HG02763 (cell line): ENCODE results near the gene CDK3.

Experiments
- ATAC-seq: cut with Tn5 transposase; IDR thresholded peaks from one replicate; pipeline ENCODE4 v1.9.1; 2021; ENCODE audit warnings: mild to moderate bottlenecking, moderate library complexity; ENCODE audit not compliant: unreplicated experiment

CDK3 gene

DNA sequence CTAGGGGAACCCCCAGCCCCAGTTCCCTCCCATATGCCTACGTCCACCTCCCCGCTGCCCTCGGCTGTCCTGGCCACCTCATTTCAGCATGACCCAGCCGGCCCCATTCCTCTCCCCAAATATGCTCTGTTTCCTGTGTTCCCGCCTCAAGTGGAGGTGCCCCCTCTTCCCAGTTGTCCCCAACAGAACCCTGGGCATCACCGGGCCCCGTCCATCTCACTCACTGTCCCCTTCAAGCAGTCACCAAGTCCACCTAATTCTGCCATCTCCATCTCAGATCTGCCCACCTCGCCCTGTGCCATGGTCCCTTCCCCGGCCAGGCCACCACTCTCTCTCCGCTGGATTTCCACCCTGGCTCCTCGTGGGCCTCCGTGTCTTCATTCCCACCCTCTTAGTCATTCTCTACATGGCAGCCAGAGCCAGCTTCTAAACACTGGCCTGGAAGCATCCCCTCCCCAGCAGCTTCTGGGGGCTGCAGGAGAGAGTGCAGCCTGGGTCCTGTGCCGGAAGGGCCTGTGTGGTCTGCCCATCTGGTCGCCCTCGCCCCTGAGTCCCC is 12.8 kb downstream of the CDK3 start:
- no peak for ATAC-seq

DNA sequence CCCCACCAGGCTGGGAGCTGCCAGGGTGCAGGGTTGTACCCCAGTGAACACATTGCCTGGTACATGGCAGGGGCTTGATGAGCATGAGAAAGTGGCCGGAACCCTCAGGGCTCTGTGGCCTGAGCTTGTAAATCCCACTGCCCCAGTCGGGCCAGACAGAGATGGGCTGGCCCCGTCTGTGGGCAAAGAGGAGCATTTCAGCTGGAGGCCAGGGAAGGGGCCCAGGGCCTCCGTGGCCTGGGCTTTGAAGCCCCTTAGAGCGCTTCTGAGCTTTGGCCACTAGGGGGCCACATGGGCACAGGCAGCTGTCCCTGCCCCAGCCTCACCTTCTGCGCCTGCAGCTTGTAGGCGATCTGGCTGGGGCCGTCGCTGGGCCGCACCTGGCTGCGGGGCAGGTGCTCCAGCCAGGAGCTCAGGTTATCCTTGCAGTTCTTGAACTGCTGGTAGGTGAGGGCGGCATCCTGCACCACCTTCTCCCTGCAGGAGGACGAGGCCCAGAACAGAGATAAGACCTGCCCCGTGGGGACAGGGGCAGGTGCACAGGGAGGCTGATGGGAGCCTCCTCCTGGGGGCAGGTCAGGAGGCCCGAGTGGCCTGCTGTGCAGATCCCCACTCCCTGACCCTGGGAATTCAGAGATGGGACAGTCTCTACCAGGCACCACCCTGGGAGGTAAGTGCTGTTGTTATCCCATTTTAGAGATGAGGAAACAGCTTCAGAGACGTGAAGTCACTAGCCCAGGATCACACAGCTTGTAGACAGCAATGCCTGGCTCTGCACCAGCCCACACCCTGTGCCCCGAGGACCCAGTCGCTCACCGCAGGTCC is 13.7 kb downstream of the CDK3 start:
- ATAC-seq, result no peak

DNA sequence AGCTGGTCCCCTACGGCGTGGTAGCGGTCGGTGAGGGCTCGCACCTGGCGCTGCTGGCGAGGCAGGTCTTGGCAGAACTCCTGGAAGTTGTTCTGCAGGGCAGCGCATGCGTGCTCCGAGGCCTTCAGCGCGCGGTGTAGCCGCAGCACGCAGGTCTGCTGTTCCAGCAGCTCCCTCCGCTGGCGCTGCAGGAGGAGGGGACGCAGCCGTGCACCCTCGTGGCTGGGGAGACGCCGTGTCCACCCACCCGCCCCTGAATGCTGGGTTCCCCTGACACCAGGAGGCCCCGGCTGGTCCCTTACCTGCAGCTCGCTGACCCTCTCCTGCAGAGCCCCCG is 14.2 kb downstream of the CDK3 start:
- ATAC-seq, result no peak

DNA sequence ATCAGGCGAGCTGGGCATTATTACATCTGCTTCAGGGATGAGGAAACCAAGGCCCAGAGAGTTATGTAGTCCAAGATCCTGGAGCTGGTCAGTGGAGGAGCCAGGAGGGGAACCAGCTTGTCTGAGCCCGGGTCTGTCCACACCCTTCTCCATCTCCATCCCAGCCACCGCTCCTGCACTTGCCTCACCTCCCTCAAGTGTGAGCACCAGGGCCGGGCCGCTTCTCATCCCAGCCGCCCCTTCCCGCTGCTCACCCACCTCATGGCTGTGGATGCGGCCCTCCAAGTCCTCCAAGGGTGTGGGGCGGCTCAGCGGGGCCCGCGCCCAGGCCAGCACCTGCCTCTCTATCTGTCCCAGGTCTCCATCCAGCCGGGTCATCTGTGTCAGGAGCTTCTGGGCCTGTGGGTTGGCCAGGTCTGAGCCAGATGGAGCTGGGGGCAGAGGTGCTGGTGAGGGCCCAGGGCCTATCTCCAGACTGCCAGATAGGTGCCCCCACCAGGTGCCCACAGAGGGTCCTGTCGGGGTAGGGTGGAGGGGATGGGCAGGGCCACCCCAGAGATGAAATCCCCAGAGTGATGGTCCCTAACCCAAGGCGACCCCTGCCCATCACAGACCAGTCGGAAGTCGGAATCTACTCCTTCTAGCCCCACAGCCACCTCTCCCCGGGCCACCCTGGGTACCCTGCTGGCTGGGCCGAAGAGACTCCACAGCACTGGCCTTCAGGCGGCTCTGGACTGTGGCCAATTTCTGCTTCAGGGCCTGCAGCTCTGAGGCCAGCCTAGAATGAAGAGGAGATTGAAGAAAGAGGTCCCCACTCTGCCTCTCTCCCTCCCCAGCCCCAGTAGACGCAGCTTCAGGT is 17.1 kb downstream of the CDK3 start:
- ATAC-seq, result no peak

DNA sequence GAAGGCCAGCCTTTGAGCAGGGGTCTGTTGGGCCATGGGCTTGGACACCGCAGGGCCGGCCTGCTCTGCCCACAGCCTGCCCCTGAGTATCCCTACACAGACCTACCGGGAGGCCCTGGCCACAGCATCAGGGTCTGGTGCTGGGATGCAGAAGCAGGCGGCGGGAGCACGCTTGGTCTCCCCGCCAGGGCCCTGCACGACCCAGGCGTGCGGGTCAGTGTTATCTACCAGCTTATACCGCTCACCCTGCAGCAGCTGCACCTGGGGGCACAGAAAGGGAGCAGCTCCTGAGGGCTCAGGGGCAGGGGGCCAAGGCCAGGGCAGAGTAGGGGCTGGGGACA is 17.7 kb downstream of the CDK3 start:
- no peak for ATAC-seq

DNA sequence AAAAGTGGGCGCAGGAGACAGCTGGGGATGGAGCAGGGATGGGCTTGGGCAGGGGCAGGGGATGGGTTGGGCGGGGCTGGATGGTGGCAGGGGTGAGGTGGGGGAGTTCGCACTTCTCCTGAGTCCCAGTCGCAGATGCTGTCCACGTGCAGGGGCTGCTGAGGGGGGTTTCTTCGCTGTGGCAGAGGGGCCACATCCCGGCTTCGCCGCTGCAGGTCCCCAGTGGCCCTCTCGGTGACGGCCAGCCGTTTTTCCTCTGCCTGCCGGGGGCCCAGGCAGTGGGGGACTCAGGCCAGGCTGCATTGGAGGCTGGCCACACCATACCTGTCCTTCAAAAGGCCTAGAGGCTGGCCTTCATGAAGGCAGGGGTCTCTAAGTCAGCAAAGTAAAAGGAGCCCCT is 18.1 kb downstream of the CDK3 start:
- no peak for ATAC-seq

DNA sequence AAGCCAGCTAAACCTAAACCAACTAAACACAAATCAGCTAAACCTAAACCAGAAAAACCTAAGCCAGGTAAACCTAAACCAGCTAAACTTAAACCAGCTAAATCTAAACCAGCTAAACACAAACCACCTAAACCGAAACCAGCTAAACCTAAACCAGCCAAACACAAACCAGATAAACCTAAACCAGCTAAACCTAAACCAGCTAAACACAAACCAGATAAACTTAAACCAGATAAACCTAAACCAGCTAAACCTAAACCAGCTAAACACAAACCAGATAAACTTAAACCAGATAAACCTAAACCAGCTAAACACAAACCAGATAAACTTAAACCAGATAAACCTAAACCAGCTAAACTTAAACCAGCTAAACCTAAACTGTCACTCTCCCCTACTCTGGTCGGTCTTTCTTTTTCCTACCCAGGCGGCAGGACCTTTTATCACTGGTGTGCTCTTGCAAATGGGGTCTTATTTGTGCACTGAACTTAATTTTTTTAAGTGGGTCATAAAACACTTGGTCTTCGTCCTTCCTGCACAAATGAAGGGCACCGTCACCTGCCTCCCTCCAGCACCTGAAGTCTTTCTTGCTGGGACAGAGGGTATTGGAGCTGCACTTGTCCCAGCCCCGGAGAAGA is 19.3 kb downstream of the CDK3 start:
- no peak for ATAC-seq

DNA sequence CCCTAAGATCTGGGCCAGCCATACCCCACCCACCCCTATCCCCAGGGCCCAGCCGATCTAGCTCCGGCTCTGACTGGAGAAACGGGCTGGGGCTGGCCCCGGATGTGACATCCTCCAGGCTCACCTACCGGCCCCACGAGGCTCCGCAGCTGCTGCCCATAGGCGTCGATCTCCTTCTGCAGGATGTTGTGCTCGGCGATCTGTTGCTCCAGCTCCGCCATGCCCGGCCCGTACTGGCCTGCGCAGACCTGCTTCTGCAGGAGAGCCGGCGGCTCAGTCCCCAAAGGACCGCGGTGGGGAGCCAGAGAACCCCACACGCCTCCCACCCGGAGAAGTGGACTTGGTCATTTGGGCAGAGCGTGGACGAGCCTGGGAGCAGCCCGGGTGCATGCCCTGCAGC is 21.6 kb downstream of the CDK3 start:
- ATAC-seq, result no peak

DNA sequence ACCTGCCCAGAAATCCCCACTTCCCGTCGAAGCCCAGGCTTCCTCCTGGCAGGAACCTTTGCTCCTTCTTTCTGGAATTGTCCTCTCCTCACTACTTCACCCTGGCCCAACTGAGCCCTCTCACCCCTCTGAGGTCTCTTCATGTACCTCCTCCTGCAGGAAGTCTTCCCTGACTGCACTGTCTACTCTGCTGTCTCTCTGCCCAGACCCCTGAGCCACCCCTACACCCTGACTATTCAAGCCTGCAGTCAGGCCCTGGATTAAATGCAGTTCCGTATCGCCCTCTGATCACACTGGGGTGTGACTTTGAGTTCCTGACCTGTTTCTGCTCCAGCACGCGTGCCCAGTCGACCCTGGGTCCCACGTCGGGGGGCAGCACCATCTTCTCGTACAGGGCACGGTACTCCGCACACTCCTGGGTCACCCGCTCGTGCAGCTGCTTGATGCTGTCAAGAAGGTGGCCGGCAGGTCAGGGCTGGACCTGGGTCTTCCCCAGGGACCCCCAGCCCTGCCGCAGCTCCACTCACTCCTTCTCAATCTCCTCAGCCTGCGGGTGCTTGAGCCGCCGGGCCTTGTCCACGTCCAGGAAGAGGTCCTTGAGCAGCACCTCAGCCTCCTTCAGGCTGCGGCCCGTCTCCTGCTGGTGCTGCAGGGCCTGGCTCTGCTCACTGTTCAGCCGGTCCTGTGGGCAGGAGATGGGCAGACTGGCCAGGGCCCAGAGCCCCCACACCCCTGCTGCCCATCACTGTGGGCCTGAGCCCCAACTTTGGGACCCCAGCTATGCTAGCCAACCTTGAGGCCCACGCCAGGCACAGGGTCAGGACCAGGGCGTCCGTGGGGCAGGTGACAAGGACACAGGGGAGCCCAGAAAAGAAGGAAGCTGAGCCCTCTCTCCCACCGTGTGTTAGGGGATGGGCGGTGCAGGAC is 22.6 kb downstream of the CDK3 start:
- no peak for ATAC-seq

DNA sequence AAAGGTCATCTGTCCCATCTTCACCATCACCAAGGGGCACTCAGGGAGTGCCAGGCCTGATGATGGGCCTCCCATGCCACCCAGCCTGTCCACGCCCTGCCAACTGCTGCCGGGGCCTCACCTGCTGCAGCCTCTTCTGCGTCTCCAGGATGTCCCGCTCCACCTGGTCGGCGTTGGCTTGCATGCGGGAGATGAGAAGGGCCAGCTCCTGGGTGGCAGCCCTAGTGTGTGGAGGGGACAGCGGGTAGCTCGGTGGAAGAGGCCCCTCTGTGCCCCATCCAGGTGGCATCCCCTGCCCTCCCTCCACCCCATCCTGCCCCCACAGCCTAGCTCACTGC is 23.2 kb downstream of the CDK3 start:
- no peak for ATAC-seq

DNA sequence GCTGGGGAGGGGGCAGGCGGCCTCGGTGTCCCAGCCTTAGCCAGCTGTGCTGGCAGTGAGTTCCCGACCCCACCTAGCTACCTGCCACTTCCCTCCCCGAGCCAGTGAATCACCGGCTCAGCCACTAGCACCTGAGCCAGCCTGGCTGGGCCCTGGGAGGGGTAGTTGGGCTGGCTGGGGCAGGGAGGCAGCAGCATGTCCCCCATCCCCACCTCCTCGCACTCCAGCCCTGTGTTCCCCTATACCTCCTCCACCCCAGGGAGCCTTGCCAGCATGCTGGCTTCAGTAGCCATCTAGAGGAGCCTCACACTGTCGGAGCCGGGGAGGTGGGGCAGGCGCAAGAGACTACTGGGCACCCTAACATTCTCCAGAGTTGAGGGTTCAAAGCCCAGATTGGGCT is 23.7 kb downstream of the CDK3 start:
- ATAC-seq, result no peak

DNA sequence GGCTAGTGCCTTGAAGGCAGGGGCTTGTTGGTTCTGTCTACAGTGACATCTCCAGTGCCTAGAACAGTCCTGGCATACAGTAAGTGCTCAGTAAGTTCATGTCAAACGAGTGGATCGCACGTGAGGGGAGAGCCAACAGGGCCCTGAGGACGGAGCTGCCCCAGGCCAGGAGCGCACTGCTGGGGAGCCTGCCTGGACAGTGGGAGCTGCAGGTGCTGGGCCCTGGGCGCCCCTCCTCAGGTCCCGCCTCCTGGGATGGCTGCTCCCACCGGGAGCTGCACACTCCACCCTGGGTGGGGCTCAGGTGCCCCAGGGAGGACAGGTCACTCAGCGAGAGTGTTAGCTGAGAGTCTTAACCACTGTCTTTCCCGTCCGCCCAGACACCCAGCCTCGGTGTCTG is 24.6 kb downstream of the CDK3 start:
- ATAC-seq, result no peak

DNA sequence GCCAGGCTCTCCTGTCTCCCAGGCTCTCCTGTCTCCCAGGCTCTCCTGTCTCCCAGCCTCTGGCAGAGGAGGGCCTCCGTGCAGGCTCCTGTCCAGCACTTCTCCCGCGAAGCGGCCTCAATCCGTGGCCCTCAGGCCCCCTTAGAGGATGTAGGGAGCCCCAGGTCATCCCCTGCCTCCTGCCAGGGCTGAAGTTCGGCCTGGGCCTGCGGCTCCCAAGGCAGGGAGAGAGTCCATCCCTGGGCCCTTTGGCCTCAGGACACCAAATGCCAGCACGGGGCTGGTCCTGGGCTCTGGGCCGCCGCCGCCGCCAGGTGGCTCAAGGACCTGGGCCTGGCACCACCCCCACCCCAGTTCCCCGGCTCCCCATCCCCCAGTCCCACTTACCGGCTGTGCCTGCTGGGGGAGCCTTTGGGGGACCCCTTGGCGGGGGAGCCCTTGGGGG is 26.1 kb downstream of the CDK3 start:
- ATAC-seq, result no peak

DNA sequence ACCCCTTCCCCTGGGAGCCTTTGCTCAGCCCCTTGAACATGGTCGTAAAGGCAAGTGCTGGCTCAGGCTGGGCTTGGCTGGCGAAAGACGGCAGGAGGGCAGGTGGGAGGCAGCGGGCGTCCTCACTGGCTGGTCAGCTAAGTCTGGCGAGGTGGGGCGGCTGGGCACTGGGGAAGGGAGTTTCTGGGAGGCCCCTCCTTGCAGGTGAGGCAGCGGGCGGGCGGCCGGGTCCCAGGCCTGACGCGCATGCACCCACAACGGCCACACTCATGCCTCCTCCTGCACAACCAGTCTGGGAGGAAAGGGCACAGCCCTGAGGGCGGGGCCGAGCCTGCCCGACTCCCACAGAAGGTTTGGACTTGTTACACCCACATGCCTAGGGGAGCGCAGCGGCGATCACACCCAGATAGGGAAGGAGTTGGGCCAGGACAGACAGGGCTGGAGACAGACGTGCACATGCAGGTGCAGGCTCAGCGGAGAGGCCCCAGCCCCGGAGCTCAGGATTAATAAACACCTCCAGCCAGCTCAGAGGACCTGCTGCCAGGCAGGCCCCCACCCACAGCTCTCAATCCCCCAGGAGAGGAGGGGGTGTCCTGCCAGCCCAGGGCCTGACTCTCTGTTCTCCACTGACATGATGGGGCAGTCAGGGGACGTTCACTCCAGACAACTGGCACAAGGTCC is 26.6 kb downstream of the CDK3 start, which contains the start of gene EVPL:
Gene EVPL (minus strand): TSS at position 148 of the 681 bp plus-strand sequence. CDS start 108 bp downstream, at position 40.
- ATAC-seq, result no peak

DNA sequence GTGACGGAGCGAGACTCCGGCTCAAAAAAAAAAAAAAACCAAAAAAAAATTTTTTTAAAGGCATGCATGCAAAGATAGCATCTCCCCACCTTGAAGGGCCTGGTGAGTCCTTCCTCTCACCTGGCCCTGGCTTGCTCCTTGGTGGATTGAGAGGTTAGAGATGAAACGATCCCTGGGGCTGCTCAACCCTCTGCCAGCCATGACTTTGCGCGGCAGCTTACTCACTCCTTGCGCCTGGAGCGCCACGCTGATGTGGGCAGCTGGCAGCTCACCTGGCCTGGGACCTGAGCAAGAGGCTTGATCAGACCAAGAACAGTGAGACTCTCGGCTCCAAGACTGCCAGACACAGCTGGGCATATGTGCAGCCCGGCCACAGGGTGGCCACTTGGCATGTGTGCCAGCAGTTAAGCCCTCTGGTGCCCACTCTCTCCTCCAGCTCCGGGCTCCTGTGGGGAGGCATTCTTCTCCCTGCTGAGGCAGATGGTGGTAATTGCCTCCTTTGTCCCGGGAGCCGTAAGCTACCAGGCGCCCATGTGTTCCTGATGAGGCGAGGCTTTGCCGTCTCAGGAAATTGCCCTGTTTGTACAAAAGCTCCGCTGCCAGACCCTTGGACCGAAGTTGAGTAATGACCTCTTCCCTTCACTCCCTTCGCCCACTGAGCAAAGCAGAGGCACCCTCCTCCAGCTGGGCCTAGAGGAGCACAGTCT is 31.6 kb downstream of the CDK3 start:
- no peak for ATAC-seq

DNA sequence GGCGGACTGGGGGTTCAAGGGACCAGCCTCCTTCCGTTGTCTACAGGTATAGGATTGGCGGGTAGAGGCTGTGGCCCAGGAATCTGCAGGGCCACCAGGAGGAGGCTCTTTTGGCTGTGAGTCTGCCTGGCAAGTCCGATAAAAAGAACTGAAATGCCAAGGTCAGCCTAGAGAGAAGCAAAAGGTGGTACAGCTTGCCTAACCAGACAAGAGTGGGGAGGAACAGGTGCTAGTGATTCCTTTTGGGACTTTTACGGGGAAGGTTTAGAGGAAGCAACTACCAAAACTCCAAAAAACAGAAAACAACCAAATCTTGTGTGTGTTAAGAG is 32.1 kb downstream of the CDK3 start:
- ATAC-seq, result no peak

DNA sequence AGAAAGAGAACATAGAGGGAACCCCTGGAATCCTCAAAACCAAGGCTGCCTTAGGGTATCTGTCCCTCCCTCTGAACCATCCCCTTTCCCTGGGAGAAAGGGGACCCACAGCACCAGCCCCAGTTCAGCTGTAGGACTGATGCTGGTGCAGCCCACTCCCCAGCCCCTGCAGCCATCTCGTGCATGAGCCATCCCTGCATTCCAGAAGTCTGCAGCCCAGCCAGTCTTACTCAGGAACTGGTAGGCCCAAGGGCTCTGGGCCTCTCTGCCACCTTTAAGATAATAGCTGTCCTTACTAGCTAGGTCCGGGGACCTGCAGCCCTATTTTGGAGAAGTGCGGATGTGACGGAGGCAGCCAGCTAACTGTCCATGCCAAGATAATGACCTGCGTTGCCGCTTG is 32.5 kb downstream of the CDK3 start:
- no peak for ATAC-seq

DNA sequence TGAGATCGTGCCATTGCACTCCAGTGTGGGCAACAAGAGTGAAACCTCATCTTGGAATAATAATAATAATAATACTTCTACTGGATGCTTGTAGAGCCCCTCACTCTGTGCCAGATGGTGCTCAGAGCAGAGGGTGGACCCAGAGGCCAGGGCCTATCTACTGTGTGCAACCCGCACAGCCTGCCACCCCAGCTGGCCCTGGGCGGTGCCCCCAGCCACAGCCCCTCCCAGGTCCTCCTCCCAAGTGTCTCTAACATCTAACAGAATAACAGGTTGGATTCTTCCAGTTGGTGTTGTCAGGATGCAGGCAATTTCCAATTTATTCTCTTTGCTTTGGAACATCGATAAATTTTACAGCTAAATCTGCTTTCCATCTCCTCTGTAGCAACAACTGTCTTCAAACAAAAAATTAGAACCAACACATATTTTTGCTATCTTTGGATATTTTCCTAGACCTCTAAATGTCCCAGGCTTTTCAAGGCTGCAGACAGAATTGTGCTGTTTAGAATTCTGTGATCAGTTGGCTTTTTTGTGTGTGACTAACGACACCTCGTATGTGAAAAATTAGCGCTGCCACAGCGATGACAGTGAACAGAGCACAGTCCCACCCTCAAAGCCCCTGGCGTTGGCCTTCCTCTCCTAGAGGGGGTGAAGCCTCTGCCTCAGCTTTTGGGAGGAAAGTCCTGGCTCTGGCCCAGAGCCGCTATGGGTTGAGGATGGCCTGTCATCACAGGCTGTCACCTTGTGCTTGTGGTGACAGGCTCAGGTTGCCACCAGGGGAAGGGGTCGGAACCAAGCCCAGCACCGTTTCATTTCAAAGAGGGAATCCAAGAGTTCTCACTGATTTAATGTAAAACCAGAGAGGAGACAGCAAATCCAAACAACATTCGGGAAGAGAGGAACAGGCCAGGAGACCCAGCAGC is 34.0 kb downstream of the CDK3 start:
- ATAC-seq, result no peak
